ENCODE results near the gene IL27RA. TPM values are rescaled to one million over a fixed set of nuclear protein-coding genes. Genes with fewer than 3 reads are reported as not detected.
"Not testable (repeated sequence)": the region's sequence is repeated elsewhere in the genome, so short reads cannot be mapped to it uniquely, and the experiment has no call there.

Gene IL27RA
- total and polyA plus RNA-seq, 7 donors = 1.5 to 3.7 (median 2.8) TPM

GRCh38 chr19:14035706-14036105 lies 4.1 kb downstream of the IL27RA start:
- no peak for ATAC-seq
- Histone ChIP-seq H3K4me3 (no peak overlapping the region), H3K27me3 (ENCODE audit: insufficient read depth in 3 of 3, low read length in 2 of 3) (no peaks in the 10 kb centered on the region), H3K36me3 (ENCODE audit: insufficient read depth in 1 of 2, low read depth in 1 of 2) (no peaks in the 10 kb centered on the region), H3K9me3 (no peaks in the 10 kb centered on the region), H3K4me1 (no peaks in the 10 kb centered on the region), H3K27ac (peak overlapping the region; percentile 20)
- 38 to 67% (median 64%) methylated on average over 7 of the region's 7 CpGs for WGBS, 3 donors
- intact Hi-C loops (cut with DNase I) = no loop called here
- DNase-seq = no peak
- no peak for TF ChIP-seq CTCF (IDR thresholded peaks at IDR 0.05)

- Histone ChIP-seq H3K4me3 (no peak overlapping the region), H3K27me3 (ENCODE audit: insufficient read depth in 3 of 3, low read length in 2 of 3) (no peaks in the 10 kb centered on the region), H3K4me1 (peaks cover 10% of the 10 kb centered on the region), H3K27ac (no peak overlapping the region), H3K9me3 (no peaks in the 10 kb centered on the region), H3K36me3 (ENCODE audit: insufficient read depth in 1 of 2, low read depth in 1 of 2) (no peaks in the 10 kb centered on the region)
- ATAC-seq (no peak), DNase-seq (no peak)
- 80 to 85% (median 83%) methylated on average over 7 of the region's 7 CpGs for WGBS, 3 donors
- intact Hi-C loops (cut with DNase I) = no loop called here
- no peak for TF ChIP-seq CTCF (IDR thresholded peaks at IDR 0.05)
Observed at GRCh38 chr19:14039181-14039580, 7.6 kb downstream of the IL27RA start.

GRCh38 chr19:14042659-14043608 lies 11.4 kb downstream of the IL27RA start:
- WGBS, 3 donors = 33 to 40% (median 34%) methylated on average over 19 of the region's 19 CpGs
- Histone ChIP-seq H3K4me1 (peaks cover 10% of the 10 kb centered on the region), H3K27ac (peak overlapping the region; percentile 67), H3K4me3 (peak overlapping the region; percentile 36)
- DNase-seq = peak in 1 of 2 donors; percentile 39
- H3K9me3 ChIP-seq; H3K27me3 ChIP-seq (ENCODE audit: insufficient read depth in 3 of 3, low read length in 2 of 3); H3K36me3 ChIP-seq (ENCODE audit: insufficient read depth in 1 of 2, low read depth in 1 of 2): not testable (repeated sequence)
- peak; percentile 75 to 94 (median 90) for ATAC-seq
- intact Hi-C loops (cut with DNase I) = loop anchor here in 1 of 2 donors (2.0 kb wide), 1 partner anchor 162 kb away; no protein-coding TSS in a partner anchor
- TF ChIP-seq CTCF (IDR thresholded peaks at IDR 0.05) = peak; percentile 57

GRCh38 chr19:14047866-14048265 lies 16.3 kb downstream of the IL27RA start:
- ATAC-seq; intact Hi-C loops (cut with DNase I); H3K9me3 ChIP-seq; H3K4me3 ChIP-seq; H3K36me3 ChIP-seq (ENCODE audit: insufficient read depth in 1 of 2, low read depth in 1 of 2); H3K27ac ChIP-seq; DNase-seq; H3K4me1 ChIP-seq; H3K27me3 ChIP-seq (ENCODE audit: insufficient read depth in 3 of 3, low read length in 2 of 3): not testable (repeated sequence)
- 97 to 100% (median 98%) methylated on average over 10 of the region's 10 CpGs for WGBS, 3 donors

GRCh38 chr19:14048443-14049153 lies 17.0 kb downstream of the IL27RA start:
- Histone ChIP-seq H3K4me1 (no peaks in the 10 kb centered on the region), H3K4me3 (no peak overlapping the region), H3K27ac (no peak overlapping the region), H3K27me3 (ENCODE audit: insufficient read depth in 3 of 3, low read length in 2 of 3) (no peaks in the 10 kb centered on the region), H3K36me3 (ENCODE audit: insufficient read depth in 1 of 2, low read depth in 1 of 2) (no peaks in the 10 kb centered on the region), H3K9me3 (no peaks in the 10 kb centered on the region)
- peak in 3 of 4 donors; percentile 77 to 80 (median 77) for ATAC-seq
- whole genome bisulfite sequencing, 3 donors = 78 to 81% (median 79%) methylated on average over 7 to 8 of the region's 8 CpGs
- DNase-seq = peak; percentile 41 to 72
- intact Hi-C loops (cut with DNase I) = no loop called here
- TF ChIP-seq CTCF (IDR thresholded peaks at IDR 0.05) = peak; percentile 77

All from psoas muscle (tissue), 8 donors.